DND-41 (cell line): ENCODE results near the gene LTBR.

Experiments used
- ATAC-seq: fragments of 200-7000 bp; cut with Tn5 transposase; 3 replicates; pipeline ENCODE4 v1.9.1; 2021; ENCODE audit warnings: low read depth; ENCODE audit not compliant: insufficient read depth
- DNase-seq: peaks from one replicate; pipeline ENCODE4 v3.0.0-alpha.2; 2020
- H2AFZ ChIP-seq: 2 replicates; pipeline ENCODE4 v1.6.0; 2012; ENCODE audit warnings: low read depth, low read length
- H3K27ac ChIP-seq: 2 replicates; pipeline ENCODE4 v1.5.1; 2012; ENCODE audit warnings: low read length, inconsistent platforms
- H3K27me3 ChIP-seq: fragments of 200-600 bp; sonication (generic); 2 replicates; pipeline ENCODE4 v1.6.0; 2012; ENCODE audit warnings: low read length, mild to moderate bottlenecking, inconsistent platforms; ENCODE audit not compliant: insufficient read depth, poor library complexity
- H3K36me3 ChIP-seq: 2 replicates; pipeline ENCODE4 v1.5.1; 2012; ENCODE audit warnings: low read length, inconsistent platforms; ENCODE audit not compliant: insufficient read depth
- H3K4me1 ChIP-seq: 2 replicates; pipeline ENCODE4 v1.5.1; 2012; ENCODE audit warnings: mild to moderate bottlenecking, low read length; ENCODE audit not compliant: insufficient read depth
- H3K4me2 ChIP-seq: 2 replicates; pipeline ENCODE4 v1.6.0; 2012; ENCODE audit warnings: mild to moderate bottlenecking, moderate library complexity, low read length, inconsistent platforms; ENCODE audit not compliant: insufficient read depth
- H3K4me3 ChIP-seq, 2 experiments: fragments of 200-600 bp in 1 of 2; shearing (Covaris generic) in 1 of 2; 2 replicates each; pipeline ENCODE4 v1.5.1; 2012 to 2016; ENCODE audit warnings: inconsistent platforms in 2 of 2, low read length in 2 of 2, mild to moderate bottlenecking in 2 of 2, low read depth in 1 of 2, moderate library complexity in 1 of 2
- H3K79me2 ChIP-seq: 2 replicates; pipeline ENCODE4 v1.6.0; 2012; ENCODE audit warnings: low read length, inconsistent platforms; ENCODE audit not compliant: insufficient read depth
- H3K9ac ChIP-seq: 2 replicates; pipeline ENCODE4 v1.6.0; 2012; ENCODE audit warnings: low read depth, mild to moderate bottlenecking, inconsistent platforms, low read length, moderate library complexity
- H3K9me3 ChIP-seq: 2 replicates; pipeline ENCODE4 v1.5.1; 2012; ENCODE audit warnings: low read length, moderate library complexity, mild to moderate bottlenecking, inconsistent platforms; ENCODE audit not compliant: insufficient read depth, severe bottlenecking
- H4K20me1 ChIP-seq: 2 replicates; pipeline ENCODE4 v1.6.0; 2012; ENCODE audit warnings: low read length; ENCODE audit not compliant: insufficient read depth
- CTCF ChIP-seq: IDR thresholded peaks from 2 replicates; pipeline ENCODE4 v1.5.1; 2012; ENCODE audit warnings: borderline replicate concordance, low read length, moderate library complexity, mild to moderate bottlenecking; ENCODE audit not compliant: poor library complexity, severe bottlenecking; ENCODE audit errors: extremely low read depth
- EZH2 ChIP-seq: IDR thresholded peaks from 3 replicates; pipeline ENCODE4 v1.6.1; 2012; ENCODE audit warnings: borderline replicate concordance, low read depth, mild to moderate bottlenecking, moderate library complexity, low read length, inconsistent platforms; ENCODE audit not compliant: severe bottlenecking

The LTBR gene

DNA sequence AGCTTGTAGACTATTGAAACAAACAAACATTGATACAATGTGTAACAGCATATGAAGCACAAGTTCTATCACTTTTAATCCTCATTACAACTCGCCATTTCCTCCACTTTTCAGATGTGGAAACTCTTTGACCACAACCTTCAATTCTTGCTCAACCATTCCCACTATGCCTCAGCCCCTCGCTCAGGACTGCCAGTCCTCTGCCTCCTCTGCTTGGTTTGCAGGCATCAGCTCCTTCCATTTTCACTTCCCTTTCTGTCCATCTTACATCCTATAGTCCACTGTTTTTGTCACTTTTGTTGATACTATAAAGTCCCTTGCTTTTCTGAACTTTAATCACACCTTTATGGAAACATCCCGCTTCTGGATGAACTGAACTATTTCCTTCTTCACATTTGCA is 32.6 kb downstream of the LTBR start:
- TF ChIP-seq EZH2 = no peak
- TF ChIP-seq CTCF = no peak
- H3K27me3 ChIP-seq = peaks cover 6% of the 10 kb centered on the region
- no peak for DNase-seq
- no peak overlapping the region for H3K4me2 ChIP-seq
- H3K9ac ChIP-seq = no peak overlapping the region
- no peaks in the 10 kb centered on the region for H3K79me2 ChIP-seq
- no peaks in the 10 kb centered on the region for H3K36me3 ChIP-seq
- H2AFZ ChIP-seq = no peak overlapping the region
- no peaks in the 10 kb centered on the region for H4K20me1 ChIP-seq
- H3K4me1 ChIP-seq = no peaks in the 10 kb centered on the region
- H3K9me3 ChIP-seq = no peaks in the 10 kb centered on the region
- H3K27ac ChIP-seq = no peak overlapping the region
- no peak for ATAC-seq
- no peak overlapping the region for H3K4me3 ChIP-seq

GRCh38 chr12:6418796-6419195 is 34.8 kb downstream of the LTBR start:
- Histone ChIP-seq H3K4me3 (no peak overlapping the region), H3K9ac (no peak overlapping the region), H4K20me1 (no peaks in the 10 kb centered on the region), H3K79me2 (no peaks in the 10 kb centered on the region), H3K4me1 (peaks cover 7% of the 10 kb centered on the region), H3K9me3 (no peaks in the 10 kb centered on the region), H3K27ac (no peak overlapping the region), H2AFZ (no peak overlapping the region), H3K4me2 (no peak overlapping the region), H3K27me3 (peaks cover 3% of the 10 kb centered on the region), H3K36me3 (no peaks in the 10 kb centered on the region)
- no peak for ATAC-seq
- TF ChIP-seq CTCF (no peak), EZH2 (no peak)
- DNase-seq = no peak

DNA sequence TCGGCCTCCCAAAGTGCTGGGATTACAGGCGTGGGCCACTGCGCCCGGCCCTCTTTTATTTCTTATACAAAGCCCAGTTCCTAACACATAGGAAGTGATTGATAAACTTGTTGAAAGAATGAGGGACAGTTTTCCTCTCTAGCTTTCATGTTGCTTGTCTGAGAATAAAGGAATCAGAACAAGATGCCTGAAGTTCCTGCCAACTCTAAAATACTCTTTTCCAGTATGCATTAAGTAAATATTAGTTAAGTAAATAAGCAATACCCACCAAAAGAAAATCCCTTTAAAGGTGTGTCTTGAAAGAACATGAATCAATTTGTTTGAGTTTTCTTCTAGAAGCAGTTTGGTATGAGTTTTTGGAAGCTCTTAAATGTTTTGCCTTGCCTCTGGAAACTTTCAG is 36.4 kb downstream of the LTBR start:
- Histone ChIP-seq H3K4me3 (no peak overlapping the region), H3K4me1 (peaks cover 10% of the 10 kb centered on the region), H3K9me3 (no peaks in the 10 kb centered on the region), H3K27ac (no peak overlapping the region), H3K79me2 (no peaks in the 10 kb centered on the region), H3K4me2 (no peak overlapping the region), H3K36me3 (no peaks in the 10 kb centered on the region), H3K27me3 (peaks cover 3% of the 10 kb centered on the region), H2AFZ (no peak overlapping the region), H4K20me1 (no peaks in the 10 kb centered on the region), H3K9ac (no peak overlapping the region)
- ATAC-seq (no peak), DNase-seq (no peak)
- no peak for TF ChIP-seq CTCF
- no peak for TF ChIP-seq EZH2
